ENCODE results near the gene KCNJ11. TPM values are rescaled to one million over a fixed set of nuclear protein-coding genes. Genes with fewer than 3 reads are reported as not detected.

The KCNJ11 gene
- total and polyA plus RNA-seq, 2 donors (not counting 3 experiments of a cell fraction or from before 2014, with no cell fraction given) = 0.04 TPM; not detected in 1

DNA sequence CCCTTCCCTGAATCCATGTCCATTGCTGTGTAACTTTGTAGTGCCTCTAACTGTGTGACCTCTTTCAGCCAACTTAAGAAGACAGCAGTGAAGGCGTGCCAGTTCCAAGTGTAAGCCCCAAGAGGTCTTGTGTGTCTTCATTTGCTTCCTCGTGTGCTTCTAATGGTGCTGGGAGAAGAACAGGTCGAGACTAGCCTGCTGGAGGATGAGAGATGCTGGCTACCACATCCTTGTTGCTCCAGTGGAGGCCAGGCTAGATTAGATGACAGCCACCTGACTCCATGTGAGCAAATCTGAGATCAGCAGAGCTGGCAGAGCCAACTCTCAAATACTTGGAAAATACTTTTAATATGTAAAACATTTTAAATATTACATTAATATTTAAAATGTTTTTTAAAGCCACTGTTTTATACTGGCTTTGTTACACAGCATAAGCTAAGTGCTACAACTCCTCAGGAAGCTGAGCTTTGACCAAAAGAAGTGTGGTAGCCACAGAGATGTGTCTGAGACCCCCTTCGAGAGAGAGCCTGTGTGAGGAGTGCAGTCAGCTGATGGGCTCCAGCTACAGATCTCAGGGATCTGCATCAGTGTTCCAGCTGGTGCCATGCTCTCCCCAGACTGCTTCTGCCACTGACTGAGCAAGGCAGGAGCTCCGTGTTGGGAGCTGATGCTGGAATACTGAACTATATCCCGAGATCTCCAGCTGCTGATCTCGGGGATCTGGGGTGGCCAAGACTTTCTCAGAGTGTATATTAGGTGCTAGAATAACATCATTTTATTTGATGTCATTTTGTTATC, 8.9 kb downstream of the KCNJ11 start:
- dilution Hi-C loops (cut with MboI; ENCODE audit: extremely low pct_ligation_motif_present, low sequenced_read_pairs) (no loop called here), intact Hi-C loops (cut with micrococcal nuclease) (loop anchor here (10.0 kb wide), 1 partner anchor 595 kb away; no protein-coding TSS in a partner anchor)
- H2AFZ ChIP-seq (ENCODE audit: low read depth, low read length) = no peak overlapping the region
- H3K4me3 ChIP-seq (replicated peaks in 1 of 3; ENCODE audit: insufficient read depth in 1 of 3, low read depth in 1 of 3, low read length in 3 of 3) = no peak overlapping the region
- H3K4me2 ChIP-seq (ENCODE audit: insufficient read depth, low read length) = no peak overlapping the region
- H3K27me3 ChIP-seq (ENCODE audit: control insufficient read depth in 2 of 2, insufficient read depth in 2 of 2, low read length in 2 of 2) = no peaks in the 10 kb centered on the region
- POLR2A ChIA-PET = no interaction called here
- H3K36me3 ChIP-seq (ENCODE audit: control insufficient read depth in 2 of 2, extremely low read depth in 1 of 2, insufficient read depth in 2 of 2, low read length in 2 of 2) = no peaks in the 10 kb centered on the region
- no peak overlapping the region for H3K9ac ChIP-seq (replicated peaks; ENCODE audit: extremely low read depth, insufficient read depth, low read length)
- DNase-seq (ENCODE audit: low read depth, low spot score) (no peak), FAIRE-seq (no peak)
- no TSS peak for BruUV-seq (replicated peaks)
- no peaks in the 10 kb centered on the region for H3K9me3 ChIP-seq (replicated peaks; ENCODE audit: control insufficient read depth, insufficient read depth, low read length)
- H3K4me1 ChIP-seq (ENCODE audit: control insufficient read depth, extremely low read depth, insufficient read depth, low read length) = no peaks in the 10 kb centered on the region
- H4K20me1 ChIP-seq (replicated peaks; ENCODE audit: control insufficient read depth, extremely low read depth, insufficient read depth, low read length) = no peaks in the 10 kb centered on the region
- no peaks in the 10 kb centered on the region for H3K79me2 ChIP-seq (ENCODE audit: control insufficient read depth, insufficient read depth, low read length)
- H3K27ac ChIP-seq (ENCODE audit: insufficient read depth, low read depth, low read length) = no peak overlapping the region
- CTCF ChIA-PET = interaction anchor here (1.6 to 1.8 kb wide), 3 partner anchors 9 to 124 kb away, joined by 3 to 7 read pairs (median 6); partner anchors contain the start of gene KCNJ11
- no peaks in the 10 kb centered on the region for H3K9me1 ChIP-seq (replicated peaks; ENCODE audit: control insufficient read depth, extremely low read depth, insufficient read depth, low read length)
- TF ChIP-seq, protein P1, sequence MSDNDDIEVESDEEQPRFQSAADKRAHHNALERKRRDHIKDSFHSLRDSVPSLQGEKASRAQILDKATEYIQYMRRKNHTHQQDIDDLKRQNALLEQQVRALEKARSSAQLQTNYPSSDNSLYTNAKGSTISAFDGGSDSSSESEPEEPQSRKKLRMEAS (IDR thresholded peaks at IDR 0.05; ENCODE audit: insufficient read depth, insufficient read length) = no peak
- TF ChIP-seq MYC (IDR thresholded peaks at IDR 0.05; ENCODE audit: low read depth, low read length) (no peak), FOS (IDR thresholded peaks at IDR 0.05; ENCODE audit: borderline replicate concordance, insufficient read depth, low read length) (no peak), POLR2A (IDR thresholded peaks at IDR 0.05; ENCODE audit: low read depth, low read length) (no peak), EZH2 (IDR thresholded peaks at IDR 0.05; ENCODE audit: borderline replicate concordance, low read depth, low read length, severe bottlenecking) (no peak), GATA2 (IDR thresholded peaks at IDR 0.05; ENCODE audit: insufficient read depth, insufficient read length, low read depth, low read length) (no peak), JUN (IDR thresholded peaks at IDR 0.05; ENCODE audit: borderline replicate concordance, insufficient read depth, insufficient read length, low read depth) (no peak), POLR2AphosphoS5 (IDR thresholded peaks at IDR 0.05; ENCODE audit: insufficient read depth, low read depth, low read length) (no peak)
- TF ChIP-seq, protein P2, sequence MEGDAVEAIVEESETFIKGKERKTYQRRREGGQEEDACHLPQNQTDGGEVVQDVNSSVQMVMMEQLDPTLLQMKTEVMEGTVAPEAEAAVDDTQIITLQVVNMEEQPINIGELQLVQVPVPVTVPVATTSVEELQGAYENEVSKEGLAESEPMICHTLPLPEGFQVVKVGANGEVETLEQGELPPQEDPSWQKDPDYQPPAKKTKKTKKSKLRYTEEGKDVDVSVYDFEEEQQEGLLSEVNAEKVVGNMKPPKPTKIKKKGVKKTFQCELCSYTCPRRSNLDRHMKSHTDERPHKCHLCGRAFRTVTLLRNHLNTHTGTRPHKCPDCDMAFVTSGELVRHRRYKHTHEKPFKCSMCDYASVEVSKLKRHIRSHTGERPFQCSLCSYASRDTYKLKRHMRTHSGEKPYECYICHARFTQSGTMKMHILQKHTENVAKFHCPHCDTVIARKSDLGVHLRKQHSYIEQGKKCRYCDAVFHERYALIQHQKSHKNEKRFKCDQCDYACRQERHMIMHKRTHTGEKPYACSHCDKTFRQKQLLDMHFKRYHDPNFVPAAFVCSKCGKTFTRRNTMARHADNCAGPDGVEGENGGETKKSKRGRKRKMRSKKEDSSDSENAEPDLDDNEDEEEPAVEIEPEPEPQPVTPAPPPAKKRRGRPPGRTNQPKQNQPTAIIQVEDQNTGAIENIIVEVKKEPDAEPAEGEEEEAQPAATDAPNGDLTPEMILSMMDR (IDR thresholded peaks at IDR 0.05; ENCODE audit: extremely low read depth in 1 of 2, insufficient read depth in 1 of 2, low read depth in 1 of 2, low read length in 2 of 2) = no peak

All from endothelial cell of umbilical vein (primary cell).